Measurements from ENCODE around the gene CDH13.
"Not testable (repeated sequence)": the region's sequence is repeated elsewhere in the genome, so short reads cannot be mapped to it uniquely, and the experiment has no call there.

Gene CDH13

DNA sequence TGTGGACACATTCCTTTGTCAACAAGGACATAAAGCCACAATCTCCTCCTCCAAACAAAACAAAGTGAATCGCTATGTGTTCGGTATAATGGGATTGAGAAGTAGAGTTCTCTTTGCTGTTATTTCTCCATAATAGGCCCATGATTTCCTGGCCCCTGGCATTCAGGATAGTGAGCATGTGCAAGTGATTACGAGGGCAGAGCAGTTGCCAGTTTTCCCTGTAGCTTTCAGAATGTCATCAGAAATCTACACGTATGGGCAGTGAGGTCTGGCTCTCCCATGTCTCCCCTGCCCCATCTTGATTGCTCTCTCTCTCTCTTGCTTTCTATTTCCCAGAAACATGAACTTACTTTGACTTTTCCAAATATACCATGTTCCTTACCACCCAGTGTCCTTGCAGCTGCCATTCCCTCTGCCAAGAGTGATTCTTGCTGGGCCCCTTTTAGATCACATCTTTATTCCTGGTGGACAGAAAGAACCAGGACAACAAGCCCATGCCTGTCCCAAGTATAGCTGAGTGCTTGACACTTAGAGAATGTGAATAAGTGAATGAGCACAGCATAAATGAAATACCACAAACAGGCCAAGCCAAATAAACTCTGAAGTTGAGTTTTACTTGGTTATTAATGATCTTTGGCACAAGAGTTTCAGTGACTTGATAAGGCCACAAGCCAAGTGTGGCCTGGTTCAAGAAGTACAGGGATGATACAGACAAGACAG, 273.1 kb downstream of the CDH13 start:
- DNase-seq = no peak

DNA sequence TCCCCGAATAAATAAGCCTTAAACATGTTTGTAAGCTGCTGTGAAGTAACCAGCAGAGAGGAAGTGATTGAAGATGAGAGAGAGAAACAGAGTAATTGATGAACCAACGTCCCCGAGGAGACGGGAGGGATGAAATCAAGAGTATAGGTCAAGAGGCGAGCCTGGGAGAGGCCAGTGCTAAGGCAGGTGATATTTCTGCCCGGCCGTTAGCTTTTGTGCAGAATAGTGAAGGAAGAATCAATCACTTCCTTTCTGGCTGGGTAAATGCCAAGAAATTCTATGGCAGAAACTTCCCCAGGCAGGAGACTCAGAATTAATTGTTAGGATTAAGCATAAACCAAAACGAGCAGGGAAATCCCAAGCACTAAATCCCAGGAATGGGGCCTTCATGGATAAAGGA, 273.8 kb downstream of the CDH13 start:
- no peak for DNase-seq

- no peak for DNase-seq
Observed at GRCh38 chr16:82911925-82912324, 285.2 kb downstream of the CDH13 start.

DNA sequence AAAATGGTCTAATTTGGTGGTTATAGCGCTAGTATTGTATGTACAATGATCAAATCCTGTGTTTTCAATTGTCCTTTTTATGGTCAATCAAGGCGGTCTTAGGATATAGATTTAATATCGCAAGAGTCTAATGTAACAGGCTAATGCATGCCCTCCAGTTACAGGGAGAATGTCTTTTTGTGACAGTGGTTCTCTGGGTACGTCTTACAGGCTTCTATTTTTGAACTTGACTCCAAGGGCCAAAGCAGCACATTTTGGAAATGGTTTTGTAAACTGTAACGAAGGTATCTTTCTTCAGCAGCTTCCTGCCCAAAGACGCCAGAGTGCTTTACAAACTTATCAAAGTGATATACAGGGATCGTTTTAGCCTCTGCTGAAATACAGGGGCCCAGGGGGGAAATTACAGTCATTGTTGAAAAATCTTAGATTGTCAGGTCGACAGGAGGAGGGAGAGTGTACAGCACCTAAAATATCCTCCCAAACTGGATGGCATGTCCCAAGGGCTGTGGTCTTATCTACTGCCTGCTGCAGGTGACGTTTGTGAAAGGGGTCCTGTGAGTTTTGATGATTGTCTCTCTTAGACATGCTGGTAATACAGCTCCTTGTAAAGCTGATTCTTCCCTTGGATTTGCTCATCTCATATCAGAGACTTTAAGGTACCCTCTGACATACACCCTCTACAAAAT, 288.5 kb downstream of the CDH13 start:
- DNase-seq = no peak

- no peak for DNase-seq
Observed at GRCh38 chr16:82917886-82918595, 291.3 kb downstream of the CDH13 start.

- no peak for DNase-seq
Observed at GRCh38 chr16:82924075-82924854, 297.5 kb downstream of the CDH13 start.

- DNase-seq = no peak
Observed at GRCh38 chr16:82926500-82926899, 299.7 kb downstream of the CDH13 start.

DNA sequence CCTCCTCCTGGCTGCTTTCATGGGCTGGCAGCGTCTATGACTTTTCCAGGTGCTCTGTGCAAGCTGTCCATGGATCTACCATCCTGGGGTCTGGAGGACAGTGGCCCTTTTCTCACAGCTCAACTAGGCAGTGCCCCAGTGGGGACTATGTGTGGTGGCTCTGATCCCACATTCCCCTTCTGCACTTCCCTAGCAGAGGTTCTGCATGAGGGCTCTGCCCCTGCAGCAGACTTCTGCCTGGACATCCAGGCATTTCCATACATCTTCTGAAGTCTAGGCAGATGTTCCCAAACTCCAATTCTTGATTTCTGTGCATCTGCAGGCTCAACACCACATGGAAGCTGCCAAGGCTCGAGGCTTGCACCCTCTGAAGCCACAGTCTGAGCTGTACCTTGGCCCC, 307.2 kb downstream of the CDH13 start:
- not testable (repeated sequence) for DNase-seq

DNA sequence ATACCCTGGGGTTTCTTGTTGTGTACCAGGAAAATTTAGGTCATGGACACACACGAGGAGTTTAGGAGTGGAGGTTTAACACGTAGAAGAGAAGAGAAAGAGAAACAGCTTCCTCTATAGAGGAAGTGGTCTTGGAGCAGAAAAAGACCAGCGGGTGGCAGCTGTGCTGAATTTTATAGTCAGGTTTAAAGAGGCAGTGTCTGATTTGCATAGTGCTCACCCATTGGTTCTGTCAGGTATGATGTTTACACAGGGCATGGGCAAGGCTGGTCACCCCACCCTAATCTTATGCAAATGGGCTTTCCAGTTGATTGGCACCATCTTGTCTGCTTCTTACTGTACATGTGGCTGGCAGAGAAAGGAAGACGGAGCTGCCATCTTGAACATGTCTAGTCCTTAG, 309.0 kb downstream of the CDH13 start:
- DNase-seq = no peak

GRCh38 chr16:82936941-82937551, 310.3 kb downstream of the CDH13 start:
- DNase-seq = no peak

- DNase-seq = no peak
Observed at GRCh38 chr16:82937926-82938520, 311.3 kb downstream of the CDH13 start.

GRCh38 chr16:82943371-82943770, 316.6 kb downstream of the CDH13 start:
- DNase-seq = no peak

DNA sequence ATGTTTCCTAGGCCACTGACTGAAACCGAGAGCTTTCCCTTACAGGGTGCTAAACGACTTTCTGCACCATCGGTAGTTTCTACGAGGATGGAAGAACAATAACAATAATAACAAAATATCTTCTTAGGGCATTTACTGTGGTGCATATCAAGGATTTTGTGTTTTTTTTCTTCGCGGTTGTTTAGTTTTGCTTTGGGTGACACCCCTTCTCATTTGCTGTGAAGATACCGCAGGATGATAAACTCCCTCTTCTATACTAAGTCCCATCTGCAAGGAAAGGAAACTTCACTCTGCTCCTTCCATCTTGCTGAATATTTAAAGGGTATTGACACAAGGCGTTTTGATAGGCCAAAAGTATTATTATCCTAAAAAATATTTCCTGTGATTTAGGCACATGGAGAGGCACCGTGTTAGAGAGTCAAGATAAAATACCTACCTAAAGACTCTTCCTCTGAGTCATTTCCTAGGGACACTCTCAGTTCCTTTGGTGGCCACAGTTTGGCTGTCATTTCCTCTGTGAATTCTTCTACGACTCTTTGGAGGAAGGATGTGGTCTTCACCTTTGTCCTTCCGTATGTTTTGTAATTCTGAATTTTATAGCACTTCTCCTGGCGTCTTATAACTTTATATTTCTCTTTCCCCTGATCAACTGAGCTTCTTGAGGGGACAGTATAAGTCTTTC, 318.8 kb downstream of the CDH13 start:
- DNase-seq = no peak

DNA sequence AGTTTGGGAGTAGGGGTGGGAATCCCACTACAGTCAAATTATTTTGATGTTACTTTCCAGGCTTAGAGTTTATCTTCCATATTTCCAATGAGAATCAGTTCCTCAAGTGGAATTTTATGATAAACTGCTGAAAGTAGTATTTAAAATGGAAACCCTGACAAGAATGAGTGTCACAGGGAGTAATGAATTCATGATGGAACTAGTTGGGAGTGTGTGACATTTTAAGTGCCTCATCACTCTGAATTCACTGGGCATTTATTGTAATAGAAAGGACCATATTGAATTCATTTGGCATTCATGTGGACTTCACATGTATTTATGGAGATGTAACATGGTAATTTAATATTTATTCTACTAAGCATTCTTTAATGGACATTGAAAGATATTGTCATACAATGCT, 320.9 kb downstream of the CDH13 start:
- no peak for DNase-seq

DNA sequence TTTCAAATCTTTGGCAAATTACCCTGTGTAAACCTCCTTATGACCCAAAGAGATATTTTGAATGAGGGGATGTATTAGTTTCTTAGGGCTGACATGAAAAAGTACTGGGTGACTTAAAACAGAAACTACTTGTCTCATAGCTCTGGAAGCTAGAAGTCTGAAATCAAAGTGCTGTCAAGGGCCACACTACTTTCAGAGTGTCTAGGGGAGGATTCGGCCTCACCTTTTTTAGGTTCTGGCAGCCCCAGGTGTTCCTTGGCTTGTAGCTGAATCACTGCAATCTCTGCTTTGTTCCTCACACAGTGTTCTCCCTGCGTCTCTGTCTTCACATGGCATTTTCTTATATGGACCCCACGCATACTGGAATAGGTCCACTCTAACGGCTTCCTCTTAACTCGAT, 322.2 kb downstream of the CDH13 start:
- DNase-seq = no peak

- no peak for DNase-seq
Observed at GRCh38 chr16:82953517-82953916, 326.7 kb downstream of the CDH13 start.

GRCh38 chr16:82954224-82954929, 327.6 kb downstream of the CDH13 start:
- no peak for DNase-seq

DNA sequence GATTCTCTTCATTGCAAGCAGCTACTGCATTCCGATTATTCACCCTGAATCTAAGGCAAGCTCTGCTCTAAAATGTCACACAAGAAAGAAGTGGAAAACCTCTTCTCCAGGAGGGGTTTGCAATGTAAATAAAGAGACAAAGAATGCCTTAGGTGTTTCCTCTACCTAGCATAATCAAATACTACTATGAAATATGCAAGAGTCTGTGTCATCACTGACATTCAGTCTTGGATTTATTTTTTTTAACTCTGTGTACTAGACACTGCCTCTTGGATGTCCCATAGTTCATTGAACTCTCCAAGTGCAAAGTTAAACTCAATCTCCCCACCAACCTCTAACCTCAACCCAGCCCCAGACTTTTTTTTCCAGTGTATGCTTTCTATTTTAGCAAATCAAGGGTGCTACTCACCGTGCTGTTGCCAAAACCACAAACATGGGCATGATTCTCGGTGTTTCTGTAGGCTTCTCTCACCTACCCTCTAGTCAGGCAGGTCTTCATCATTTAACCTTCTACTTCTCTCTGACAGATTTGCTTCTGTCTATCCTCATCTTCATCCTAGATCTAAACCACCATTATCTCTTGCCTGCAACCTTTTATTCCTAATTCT, 329.1 kb downstream of the CDH13 start:
- no peak for DNase-seq

DNA sequence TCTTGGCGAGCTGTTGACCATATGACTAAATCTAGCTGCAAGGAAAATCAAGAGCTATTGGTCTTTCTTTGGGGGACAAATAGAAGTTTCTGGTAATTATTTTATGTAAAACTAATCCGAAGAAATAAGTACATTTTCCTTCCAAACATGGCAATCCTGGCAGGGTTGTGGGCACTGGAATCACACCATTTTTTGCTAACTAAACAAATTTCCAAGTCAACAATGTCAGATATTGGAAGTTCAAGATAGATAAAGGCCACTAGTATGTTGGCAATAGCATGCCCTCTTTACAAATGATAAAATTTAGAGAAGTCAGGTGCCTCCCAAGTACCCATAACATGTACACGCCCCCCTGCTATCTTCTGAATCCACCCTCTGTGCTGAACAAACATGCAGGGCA, 330.4 kb downstream of the CDH13 start:
- no peak for DNase-seq

GRCh38 chr16:82960918-82961317, 334.1 kb downstream of the CDH13 start:
- no peak for DNase-seq

GRCh38 chr16:82963653-82964052, 336.9 kb downstream of the CDH13 start:
- DNase-seq = no peak
